IPS-20b (cell line): Measurements from ENCODE around the gene MAGI2.

ENCODE experiments used
- H3K27ac ChIP-seq: one replicate; pipeline ENCODE4 v1.5.1; 2013; ENCODE audit warnings: low read length
- H3K27me3 ChIP-seq: 2 replicates; pipeline ENCODE4 v1.6.1; 2013; ENCODE audit warnings: mild to moderate bottlenecking, low read length, inconsistent platforms; ENCODE audit not compliant: insufficient read depth
- H3K36me3 ChIP-seq: 2 replicates; pipeline ENCODE4 v1.6.1; 2013; ENCODE audit warnings: low read depth, mild to moderate bottlenecking, inconsistent platforms, low read length, moderate library complexity; ENCODE audit not compliant: insufficient read depth
- H3K4me1 ChIP-seq: 2 replicates; pipeline ENCODE4 v1.6.1; 2013; ENCODE audit warnings: mild to moderate bottlenecking, control low read depth, inconsistent platforms, low read length, moderate library complexity; ENCODE audit not compliant: insufficient read depth
- H3K4me3 ChIP-seq: 2 replicates; pipeline ENCODE4 v1.5.1; 2013; ENCODE audit warnings: mild to moderate bottlenecking, low read length, inconsistent platforms
- H3K9ac ChIP-seq: 2 replicates; pipeline ENCODE4 v1.6.1; 2013; ENCODE audit warnings: low read depth, mild to moderate bottlenecking, inconsistent platforms, low read length, moderate library complexity
- H3K9me3 ChIP-seq: 2 replicates; pipeline ENCODE4 v1.6.1; 2013; ENCODE audit warnings: mild to moderate bottlenecking, low read depth, low read length, inconsistent platforms; ENCODE audit not compliant: insufficient read depth

Gene MAGI2

DNA sequence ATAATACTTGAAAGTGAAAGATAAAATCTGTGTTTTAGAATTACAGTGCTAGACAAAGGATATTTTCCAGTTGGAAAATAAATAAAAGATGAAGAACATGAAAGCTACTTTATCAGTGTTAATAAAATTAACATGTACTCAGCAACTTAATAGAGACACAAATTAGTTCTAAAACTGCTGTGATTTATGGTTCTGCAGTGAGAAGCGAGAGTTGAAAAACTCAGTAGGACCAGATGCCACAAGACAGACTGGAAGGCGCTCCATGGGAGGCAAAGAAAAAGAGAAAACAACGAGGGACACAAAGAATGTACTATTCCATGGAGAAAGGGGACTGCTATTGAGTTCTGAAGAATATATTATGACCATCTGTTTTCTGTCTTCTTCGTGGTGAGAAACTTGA, 1064.4 kb downstream of the MAGI2 start:
- no peak overlapping the region for H3K9ac ChIP-seq
- no peaks in the 10 kb centered on the region for H3K9me3 ChIP-seq
- no peak overlapping the region for H3K27ac ChIP-seq
- H3K4me1 ChIP-seq, result peaks cover 7% of the 10 kb centered on the region; the same call in 1 of the 2 replicates
- H3K4me3 ChIP-seq, result no peak overlapping the region
- H3K36me3 ChIP-seq, result no peaks in the 10 kb centered on the region
- H3K27me3 ChIP-seq, result no peaks in the 10 kb centered on the region

DNA sequence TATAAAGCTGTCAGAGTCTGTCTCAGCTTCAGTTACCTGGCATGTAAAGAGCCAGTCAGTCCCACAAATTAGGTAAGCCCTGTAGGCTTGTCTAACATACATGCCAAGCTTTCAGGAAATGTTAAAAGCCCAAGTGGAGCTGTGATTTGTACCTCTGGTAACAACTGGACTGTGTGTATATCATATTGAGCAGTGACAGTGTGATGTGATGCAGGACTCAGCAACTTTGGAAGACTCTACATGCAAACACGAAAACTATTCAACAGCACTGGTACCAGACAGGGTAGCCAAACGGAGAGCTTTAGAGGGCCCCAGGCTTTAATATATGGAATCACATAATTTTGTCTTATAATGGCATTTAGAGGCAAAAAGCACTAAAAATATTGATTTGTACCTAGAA, 1066.9 kb downstream of the MAGI2 start:
- Histone ChIP-seq H3K27ac (no peak overlapping the region), H3K27me3 (no peaks in the 10 kb centered on the region), H3K36me3 (no peaks in the 10 kb centered on the region), H3K4me3 (no peak overlapping the region), H3K9ac (no peak overlapping the region), H3K4me1 (peaks cover 7% of the 10 kb centered on the region; the same call in 1 of the 2 replicates), H3K9me3 (no peaks in the 10 kb centered on the region)

DNA sequence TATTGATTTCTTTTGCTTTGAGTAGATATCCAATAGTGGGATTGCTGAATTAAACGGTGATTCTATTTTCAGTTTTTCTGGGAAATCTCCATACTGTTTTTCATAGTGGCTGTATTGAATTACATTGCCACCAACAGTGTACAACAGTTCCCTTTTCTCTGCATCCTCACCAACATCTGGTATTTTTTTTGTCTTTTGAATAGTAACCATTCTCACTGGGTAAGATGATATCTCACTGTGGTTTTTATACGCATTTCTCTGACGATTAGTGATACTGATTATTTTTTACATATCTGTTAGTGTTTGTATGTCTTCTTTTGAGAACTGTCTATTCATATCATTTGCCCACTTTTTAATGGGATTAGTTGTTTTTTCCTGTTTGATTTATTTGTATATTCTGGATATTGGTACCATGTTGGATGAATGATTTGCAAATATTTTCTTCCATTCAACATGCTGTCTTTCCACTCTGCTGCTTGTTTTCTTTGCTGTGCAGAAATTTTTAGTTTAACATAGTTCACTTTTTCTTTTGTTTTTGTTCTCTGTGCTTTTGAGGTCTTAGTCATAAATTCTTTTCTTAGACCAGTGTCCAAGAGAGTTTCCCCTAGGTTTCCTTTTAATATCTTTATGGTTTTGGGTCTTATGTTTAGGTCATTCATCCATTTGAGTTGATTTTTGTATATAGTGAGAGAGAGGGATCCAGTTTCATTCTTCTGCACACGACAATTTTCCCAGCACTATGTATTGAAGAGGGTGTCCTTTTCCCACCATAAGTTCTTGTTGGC, 1070.2 kb downstream of the MAGI2 start:
- Histone ChIP-seq H3K27me3 (no peaks in the 10 kb centered on the region), H3K9ac (no peak overlapping the region), H3K4me3 (no peak overlapping the region), H3K36me3 (no peaks in the 10 kb centered on the region), H3K9me3 (no peaks in the 10 kb centered on the region), H3K27ac (no peak overlapping the region), H3K4me1 (no peaks in the 10 kb centered on the region)

DNA sequence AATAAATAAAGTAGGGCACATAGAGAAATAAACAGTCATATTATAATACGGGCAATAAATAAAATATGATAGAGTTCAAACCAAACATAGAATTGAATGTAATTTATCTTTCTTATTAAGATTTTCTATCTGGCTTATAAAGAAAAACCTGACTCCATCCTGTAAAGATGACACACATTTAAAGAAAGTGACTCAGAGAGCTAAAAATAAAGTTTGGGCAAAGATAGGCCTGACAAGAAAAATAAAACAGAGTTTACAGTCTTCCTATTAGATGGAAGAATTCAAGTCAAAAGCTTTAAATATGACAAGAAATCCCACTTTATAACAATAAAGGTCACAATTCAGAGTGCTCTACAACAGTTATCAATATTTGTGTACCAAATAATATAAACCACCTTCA, 1074.3 kb downstream of the MAGI2 start:
- Histone ChIP-seq H3K9me3 (no peaks in the 10 kb centered on the region), H3K4me1 (no peaks in the 10 kb centered on the region), H3K9ac (no peak overlapping the region), H3K4me3 (no peak overlapping the region), H3K27me3 (no peaks in the 10 kb centered on the region), H3K27ac (no peak overlapping the region), H3K36me3 (no peaks in the 10 kb centered on the region)

DNA sequence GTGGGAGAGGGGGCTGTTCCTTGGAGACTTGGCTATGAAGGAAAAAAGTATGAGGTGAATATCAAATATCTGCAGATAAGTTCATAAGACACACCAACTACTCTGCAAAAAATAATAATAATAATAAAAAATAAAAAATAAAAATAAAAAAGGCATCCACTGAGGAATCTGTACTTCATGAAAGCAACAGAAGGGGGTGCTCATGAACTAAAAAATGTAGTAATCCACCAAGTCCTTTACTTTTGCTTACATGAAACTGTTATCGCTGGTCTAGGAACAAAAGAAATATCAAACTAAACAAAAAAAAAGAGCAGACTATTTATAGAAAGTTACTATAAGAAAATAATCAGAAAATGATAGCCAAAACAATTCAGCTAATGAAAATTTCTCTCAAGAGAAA, 1075.9 kb downstream of the MAGI2 start:
- no peaks in the 10 kb centered on the region for H3K9me3 ChIP-seq
- H3K4me1 ChIP-seq, result no peaks in the 10 kb centered on the region
- no peaks in the 10 kb centered on the region for H3K27me3 ChIP-seq
- no peaks in the 10 kb centered on the region for H3K36me3 ChIP-seq
- no peak overlapping the region for H3K9ac ChIP-seq
- H3K27ac ChIP-seq, result no peak overlapping the region
- H3K4me3 ChIP-seq, result no peak overlapping the region

DNA sequence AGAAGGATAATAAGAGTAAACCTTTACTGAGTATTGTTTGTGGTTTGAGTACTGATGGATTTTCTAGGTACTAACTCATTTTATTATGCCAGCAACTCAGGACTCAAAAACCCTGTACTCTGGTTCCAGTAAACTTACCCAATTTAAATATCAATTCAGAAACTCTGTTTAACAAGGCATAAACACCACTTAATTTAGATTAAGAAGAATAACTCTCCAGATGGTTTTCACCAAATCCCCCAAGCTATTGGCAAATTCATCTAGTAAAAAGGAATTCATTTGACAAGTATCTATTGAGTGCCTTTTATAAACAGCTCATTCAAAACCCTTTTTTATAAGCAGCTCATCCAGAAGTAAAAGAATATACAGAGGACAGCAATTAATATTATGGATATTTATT, 1082.5 kb downstream of the MAGI2 start:
- H3K9me3 ChIP-seq, result no peaks in the 10 kb centered on the region
- no peaks in the 10 kb centered on the region for H3K36me3 ChIP-seq
- no peaks in the 10 kb centered on the region for H3K27me3 ChIP-seq
- H3K27ac ChIP-seq, result no peak overlapping the region
- H3K9ac ChIP-seq, result no peak overlapping the region
- H3K4me1 ChIP-seq, result no peaks in the 10 kb centered on the region
- H3K4me3 ChIP-seq, result no peak overlapping the region

DNA sequence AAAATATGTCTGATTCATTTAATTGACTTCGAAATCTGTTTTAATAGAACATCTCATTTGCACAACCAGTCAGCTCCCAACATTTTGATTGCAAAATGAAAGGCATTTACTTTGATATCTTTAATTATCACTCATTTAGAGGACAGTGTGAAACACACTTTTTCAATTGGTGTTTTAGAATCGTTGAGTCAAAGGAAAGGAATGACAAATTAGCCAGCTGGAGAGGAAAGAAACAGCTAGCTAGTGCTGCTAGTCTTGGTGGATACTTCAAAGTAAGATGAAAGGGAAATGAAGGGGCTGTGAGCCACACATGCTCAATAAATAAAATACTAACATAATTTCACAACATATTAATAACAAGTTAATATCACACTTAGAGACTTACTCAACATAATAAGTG, 1084.7 kb downstream of the MAGI2 start:
- no peaks in the 10 kb centered on the region for H3K27me3 ChIP-seq
- H3K27ac ChIP-seq, result no peak overlapping the region
- H3K4me1 ChIP-seq, result no peaks in the 10 kb centered on the region
- H3K4me3 ChIP-seq, result no peak overlapping the region
- H3K9ac ChIP-seq, result no peak overlapping the region
- no peaks in the 10 kb centered on the region for H3K9me3 ChIP-seq
- H3K36me3 ChIP-seq, result no peaks in the 10 kb centered on the region

DNA sequence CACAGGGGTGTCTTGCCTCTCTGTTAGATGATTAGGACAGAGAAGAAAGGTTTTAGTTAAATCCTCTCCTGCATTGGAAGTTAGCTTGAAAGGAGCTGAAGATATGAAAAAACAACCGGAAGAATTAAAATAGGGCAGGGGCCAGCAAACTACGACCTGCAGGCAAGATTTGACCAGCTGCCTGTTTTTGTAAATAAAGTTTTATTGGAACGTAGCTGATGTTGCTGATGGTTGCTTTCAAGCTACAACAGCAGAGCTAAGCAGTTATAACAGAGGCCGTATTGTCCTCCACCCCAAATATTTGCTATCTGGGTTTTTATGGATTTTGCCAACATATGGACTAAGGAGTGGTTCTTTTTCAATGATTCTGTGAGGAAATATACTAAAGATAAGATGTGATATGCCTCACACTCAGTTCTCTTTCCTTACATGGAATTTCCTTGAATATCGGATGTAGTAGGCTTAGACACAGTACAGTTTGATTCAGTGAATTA, 1086.1 kb downstream of the MAGI2 start:
- Histone ChIP-seq H3K27me3 (no peaks in the 10 kb centered on the region), H3K4me1 (no peaks in the 10 kb centered on the region), H3K27ac (no peak overlapping the region), H3K4me3 (no peak overlapping the region), H3K9me3 (no peaks in the 10 kb centered on the region), H3K36me3 (no peaks in the 10 kb centered on the region), H3K9ac (no peak overlapping the region)

DNA sequence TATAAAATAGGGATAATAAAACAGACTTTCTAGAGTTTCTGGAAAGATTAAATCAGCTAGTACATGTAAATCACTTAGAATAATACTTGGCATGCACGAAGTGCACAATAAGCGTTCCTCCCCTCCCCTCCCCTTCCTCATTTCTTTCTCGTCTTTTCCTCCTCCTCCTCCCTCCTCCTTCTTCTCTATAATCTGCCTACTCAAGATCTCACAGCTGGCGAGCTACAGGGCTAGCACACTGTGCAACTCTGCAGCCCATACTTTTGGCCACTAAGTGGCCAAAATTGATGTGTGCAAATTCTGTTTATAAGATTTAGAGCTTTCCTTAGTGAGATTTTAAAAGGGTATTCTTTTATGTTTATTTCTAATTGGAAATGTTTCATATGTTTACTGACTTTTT, 1089.6 kb downstream of the MAGI2 start:
- Histone ChIP-seq H3K4me1 (no peaks in the 10 kb centered on the region), H3K9ac (no peak overlapping the region), H3K36me3 (no peaks in the 10 kb centered on the region), H3K4me3 (no peak overlapping the region), H3K27ac (no peak overlapping the region), H3K27me3 (no peaks in the 10 kb centered on the region), H3K9me3 (no peaks in the 10 kb centered on the region)

DNA sequence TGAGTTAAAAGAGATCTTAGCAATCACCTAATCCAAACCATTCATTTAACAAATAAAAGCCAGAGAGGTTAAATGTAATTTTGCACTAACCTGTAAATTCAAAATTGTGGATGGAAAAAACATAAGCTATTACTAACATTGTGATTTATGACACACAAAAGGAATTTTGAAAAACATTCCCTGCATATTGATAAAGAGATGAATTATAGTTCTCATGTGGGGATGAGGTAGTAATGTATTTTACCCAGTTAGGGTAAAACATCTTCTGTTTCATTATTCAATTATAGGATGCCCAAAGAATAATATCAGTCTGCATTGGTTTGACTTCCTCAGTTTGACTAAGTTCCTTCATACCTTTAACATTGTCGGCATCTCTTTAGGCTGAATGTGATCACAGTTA, 1093.6 kb downstream of the MAGI2 start:
- no peaks in the 10 kb centered on the region for H3K27me3 ChIP-seq
- H3K27ac ChIP-seq, result no peak overlapping the region
- H3K4me3 ChIP-seq, result no peak overlapping the region
- peaks cover 3% of the 10 kb centered on the region; the same call in 1 of the 2 replicates for H3K4me1 ChIP-seq
- no peaks in the 10 kb centered on the region for H3K36me3 ChIP-seq
- H3K9ac ChIP-seq, result no peak overlapping the region
- H3K9me3 ChIP-seq, result no peaks in the 10 kb centered on the region

DNA sequence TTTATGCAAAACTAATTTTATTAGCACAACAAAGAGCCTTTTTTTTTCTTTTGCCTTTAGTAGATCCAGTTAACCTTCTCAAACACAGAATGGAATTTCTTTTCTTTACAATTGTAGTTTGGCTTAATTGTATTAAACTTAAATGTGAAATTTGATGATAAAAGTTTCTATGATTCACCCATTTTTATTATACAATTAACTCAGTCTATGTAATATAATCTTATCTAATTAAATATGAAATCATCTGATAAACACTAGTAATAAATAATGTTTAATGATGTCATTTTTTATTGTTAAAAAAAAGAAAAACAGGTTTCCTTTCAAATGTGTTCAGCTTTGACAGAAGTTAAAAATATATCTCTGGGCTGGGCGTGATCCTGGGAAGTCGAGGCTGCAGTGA, 1095.8 kb downstream of the MAGI2 start:
- Histone ChIP-seq H3K27me3 (no peaks in the 10 kb centered on the region), H3K9me3 (no peaks in the 10 kb centered on the region), H3K4me1 (peaks cover 3% of the 10 kb centered on the region; the same call in 1 of the 2 replicates), H3K27ac (no peak overlapping the region), H3K9ac (no peak overlapping the region), H3K4me3 (no peak overlapping the region), H3K36me3 (no peaks in the 10 kb centered on the region)

DNA sequence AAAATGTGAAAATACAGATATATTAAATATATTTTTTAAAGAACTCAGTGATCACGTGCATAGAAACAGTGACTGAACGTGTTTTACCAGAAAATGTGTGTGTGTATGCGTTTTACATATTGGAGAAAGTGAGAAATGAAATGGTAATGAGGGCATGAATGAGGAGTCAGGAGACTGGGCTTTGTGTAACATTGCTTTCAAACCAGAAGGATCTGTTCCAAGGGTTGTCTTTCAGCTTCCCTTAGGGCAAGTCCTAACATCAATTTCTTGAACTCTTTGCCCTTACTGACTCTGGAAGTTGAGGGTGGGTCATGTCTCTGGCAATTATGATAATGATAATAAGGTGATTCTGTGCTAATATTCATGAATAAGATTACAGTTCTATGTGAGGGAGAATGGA, 1097.6 kb downstream of the MAGI2 start:
- H3K4me1 ChIP-seq, result peaks cover 7% of the 10 kb centered on the region
- H3K27ac ChIP-seq, result no peak overlapping the region
- H3K9me3 ChIP-seq, result no peaks in the 10 kb centered on the region
- H3K36me3 ChIP-seq, result no peaks in the 10 kb centered on the region
- H3K9ac ChIP-seq, result no peak overlapping the region
- no peak overlapping the region for H3K4me3 ChIP-seq
- no peaks in the 10 kb centered on the region for H3K27me3 ChIP-seq
